ENCODE measurements around the gene EBF4. TPM values are rescaled to one million over a fixed set of nuclear protein-coding genes. Genes with fewer than 3 reads are reported as not detected.

The EBF4 gene
- total and polyA plus RNA-seq, 2 of the 8 experiments (the other 6 are each of a cell fraction or from before 2014, with no cell fraction given): 1.2 to 2.9 TPM

DNA sequence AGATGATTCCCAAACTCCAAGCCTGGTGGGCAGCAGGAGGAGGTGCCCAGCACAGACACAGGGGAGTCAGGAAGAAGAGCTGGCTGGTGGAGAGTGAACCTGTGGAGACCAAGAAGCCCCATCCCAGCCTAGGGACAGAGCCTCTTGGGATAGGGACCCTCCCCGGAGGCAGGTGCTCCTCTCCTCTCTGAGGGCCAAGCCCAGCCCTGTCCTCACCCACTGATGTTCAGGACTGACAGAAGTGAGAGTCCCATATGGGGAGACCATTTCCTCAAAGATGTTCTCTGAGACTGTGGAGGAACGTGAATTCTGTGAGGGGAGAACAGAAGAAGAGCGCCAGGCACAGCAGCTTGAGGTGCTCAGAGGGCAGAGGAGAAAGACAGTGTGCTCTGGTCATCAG is 2.4 kb upstream of the EBF4 start (continued):
- TF ChIP-seq, protein P1, sequence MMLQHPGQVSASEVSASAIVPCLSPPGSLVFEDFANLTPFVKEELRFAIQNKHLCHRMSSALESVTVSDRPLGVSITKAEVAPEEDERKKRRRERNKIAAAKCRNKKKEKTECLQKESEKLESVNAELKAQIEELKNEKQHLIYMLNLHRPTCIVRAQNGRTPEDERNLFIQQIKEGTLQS (IDR thresholded peaks at IDR 0.05; ENCODE audit: insufficient read depth, low read depth, low read length): no peak
- TF ChIP-seq BCL11A (IDR thresholded peaks at IDR 0.05; ENCODE audit: low read depth in 2 of 2, low read length in 2 of 2) (no peak), JUND (IDR thresholded peaks at IDR 0.05; ENCODE audit: low read length) (no peak), EGR1 (IDR thresholded peaks at IDR 0.05; ENCODE audit: borderline replicate concordance, low read depth, low read length) (no peak), PHF8 (conservative IDR thresholded peaks at IDR 0.05; ENCODE audit: low read depth, low read length) (no peak), FOSL1 (IDR thresholded peaks at IDR 0.05; ENCODE audit: insufficient read depth, low read depth, low read length) (no peak)

Data from H1 (cell line).